Measurements from ENCODE around the gene SKIL.

The SKIL gene

GRCh38 chr3:170350515-170351413 lies 6.8 kb upstream of the SKIL start:
- no peak for DNase-seq

DNA sequence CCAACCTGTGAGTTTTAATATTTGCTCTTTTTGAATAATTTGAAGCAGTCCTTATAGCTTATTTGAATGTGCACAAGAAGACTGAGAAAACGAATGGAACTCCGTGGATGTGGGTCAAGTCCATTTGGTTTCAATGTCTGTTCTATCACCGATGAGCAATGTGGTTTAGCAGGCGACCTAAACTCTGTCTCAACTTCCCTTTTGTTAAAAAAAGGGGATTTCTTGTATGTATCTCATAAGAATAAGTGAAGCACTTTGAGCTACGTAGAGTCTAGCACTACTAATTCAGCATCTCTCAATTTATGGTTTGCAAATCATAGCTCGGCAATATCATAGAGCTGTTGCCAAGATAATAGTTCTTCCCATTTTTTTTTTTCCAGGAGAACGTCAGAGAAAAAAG lies 4.6 kb upstream of the SKIL start:
- no peak for DNase-seq

DNA sequence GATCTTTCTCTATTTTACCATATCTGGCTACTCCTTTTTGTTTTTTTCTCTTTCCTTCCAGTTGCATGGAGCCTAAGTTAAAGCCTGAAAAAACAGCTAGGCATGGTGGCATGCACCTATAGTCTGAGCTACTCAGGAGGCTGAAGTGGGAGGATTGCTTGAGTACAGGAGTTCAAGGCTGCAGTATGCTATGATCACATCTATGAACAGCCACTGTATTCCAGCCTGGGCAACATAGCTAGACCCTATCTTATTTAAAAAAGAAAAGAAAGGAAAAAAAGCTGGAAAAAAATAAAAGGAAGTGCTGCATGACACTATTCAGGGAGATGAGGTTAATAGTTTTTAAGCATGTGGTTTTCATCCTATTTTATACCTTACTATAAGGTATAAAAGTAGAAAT lies 4.0 kb upstream of the SKIL start:
- no peak for DNase-seq

DNA sequence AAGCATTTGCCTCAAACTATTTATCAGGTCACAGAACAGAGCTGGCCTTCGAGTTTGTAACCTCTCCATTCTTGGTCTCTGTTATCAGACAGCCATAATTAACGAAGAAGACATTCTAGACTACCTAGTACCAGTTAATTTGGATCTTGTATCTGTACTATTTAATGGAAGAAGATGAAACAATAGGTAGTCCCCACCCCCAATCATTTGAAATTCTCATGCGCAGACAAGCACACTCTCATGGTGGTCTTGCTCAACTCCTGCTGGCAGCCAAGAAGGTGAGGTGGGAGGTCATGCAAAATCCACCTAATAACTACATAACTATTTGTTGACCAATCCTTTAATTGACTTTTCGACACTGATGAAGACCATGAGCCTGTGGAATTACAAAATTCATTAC lies 2.8 kb upstream of the SKIL start:
- DNase-seq = no peak

DNA sequence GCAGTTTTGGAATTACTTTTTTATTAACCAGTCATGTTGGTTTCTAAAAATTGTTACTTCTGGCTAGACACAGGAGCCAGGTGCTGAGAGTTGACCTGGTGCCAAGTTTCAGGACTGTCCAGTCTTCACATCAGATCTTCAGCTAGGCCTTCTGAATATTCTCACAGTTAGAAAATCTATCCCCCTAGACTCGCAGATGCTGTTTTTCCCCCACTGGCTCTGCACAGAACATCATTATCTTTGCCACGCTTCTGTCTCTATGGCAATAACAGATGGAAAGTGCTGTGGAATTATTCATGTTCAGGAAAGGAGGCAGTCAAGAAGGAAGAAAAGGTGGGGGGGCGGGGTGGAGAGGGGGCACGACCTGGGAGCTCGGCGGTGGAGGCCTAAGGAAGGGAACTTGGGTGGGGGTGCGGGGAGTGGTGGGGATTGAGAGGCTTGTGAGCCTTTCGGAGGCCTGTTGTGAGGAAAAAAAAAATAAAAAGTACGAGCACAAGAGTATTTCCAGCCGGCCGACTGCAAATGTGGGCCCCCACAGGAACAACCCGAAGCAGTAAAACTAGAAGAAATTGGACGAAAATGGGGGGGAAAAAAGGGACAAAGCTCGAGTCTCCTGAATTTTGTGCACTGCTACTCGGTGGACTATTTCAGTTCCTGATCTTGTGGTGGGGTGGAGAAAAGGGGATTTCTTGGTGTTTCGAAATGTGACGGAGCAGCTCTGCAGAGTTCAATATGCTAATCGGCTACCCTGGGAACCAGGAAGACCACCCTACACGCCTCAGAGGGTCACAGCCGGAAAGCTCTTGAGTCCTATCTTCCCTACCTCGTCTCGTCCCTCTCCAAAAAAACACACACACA lies 1.5 kb upstream of the SKIL start:
- DNase-seq = no peak

GRCh38 chr3:170356596-170357175 lies 829 bp upstream of the SKIL start:
- peak; percentile 73 for DNase-seq

DNA sequence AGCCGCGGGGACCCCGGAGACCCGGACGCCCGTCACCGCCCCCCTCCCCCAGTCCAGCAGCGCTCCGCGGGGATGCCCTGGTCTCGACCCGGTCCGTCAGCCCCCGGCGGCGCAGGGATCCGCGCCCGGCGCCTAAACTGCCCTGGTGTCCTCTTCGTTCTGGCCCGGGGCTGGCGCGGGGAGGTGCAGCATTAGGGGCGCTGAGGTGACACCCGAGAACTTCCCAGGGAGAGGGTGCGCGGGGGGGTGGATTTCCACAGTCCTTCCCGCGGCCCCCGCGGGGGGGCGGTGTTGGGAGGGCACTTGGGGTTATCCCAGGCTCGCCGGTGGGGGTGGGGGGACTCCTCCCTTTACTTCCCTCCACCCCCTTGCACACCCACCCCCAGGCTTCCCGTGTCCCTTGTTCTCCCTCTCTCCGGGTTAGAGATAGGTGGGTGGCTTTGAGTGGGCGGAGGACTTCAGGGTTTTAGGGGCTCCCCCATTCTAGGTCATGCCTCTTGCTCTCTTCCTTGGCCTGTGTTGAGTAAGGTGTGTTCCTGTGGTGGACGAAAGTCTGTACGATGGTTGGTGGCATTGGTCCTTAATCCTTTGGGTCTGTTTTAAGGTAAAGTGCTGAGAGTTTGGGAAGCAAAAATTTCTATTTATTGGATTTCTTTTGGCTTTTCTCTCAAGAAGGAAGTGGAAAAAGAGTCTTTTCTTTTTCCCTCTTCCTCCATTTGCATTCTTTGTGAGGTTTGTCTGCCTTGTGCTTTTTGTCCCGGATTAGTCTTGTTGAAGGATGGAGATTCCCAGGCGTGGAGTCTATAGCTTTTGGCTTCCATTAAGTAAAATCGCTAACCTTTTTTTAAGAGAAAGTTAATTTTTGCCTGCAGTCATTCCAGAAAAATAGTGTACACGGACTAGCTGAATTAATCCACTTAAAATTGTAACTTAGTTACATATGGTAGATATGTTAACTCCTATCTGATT lies 811 bp downstream of the SKIL start:
- peak; percentile 34 for DNase-seq

DNA sequence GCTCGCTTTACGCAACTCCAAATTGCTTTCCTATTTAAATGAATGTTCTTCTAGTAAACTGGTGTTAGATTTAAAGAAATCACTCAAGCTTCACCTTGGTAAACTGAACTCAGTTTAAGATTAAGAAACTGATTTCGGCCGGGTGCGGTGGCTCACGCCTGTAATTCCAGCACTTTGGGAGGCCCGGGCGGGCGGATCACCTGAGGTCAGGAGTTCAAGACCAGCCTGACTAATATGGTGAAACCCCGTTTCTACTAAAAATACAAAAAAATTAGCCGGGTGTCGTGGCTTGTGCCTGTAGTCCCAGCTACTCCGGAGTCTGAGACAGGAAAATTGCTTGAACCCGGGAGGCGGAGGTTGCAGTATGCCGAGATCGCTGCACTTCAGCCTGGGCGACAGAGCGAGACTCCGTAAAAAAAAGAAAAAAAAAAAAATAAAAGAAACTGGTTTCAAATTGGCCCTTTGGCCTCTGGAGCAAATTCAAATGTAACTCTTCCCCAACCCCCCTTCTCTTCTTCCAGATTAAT lies 1.7 kb downstream of the SKIL start:
- no peak for DNase-seq

- no peak for DNase-seq
Measured at GRCh38 chr3:170360466-170360865, 3.0 kb downstream of the SKIL start.

GRCh38 chr3:170360916-170361315 lies 3.4 kb downstream of the SKIL start:
- DNase-seq = no peak

DNA sequence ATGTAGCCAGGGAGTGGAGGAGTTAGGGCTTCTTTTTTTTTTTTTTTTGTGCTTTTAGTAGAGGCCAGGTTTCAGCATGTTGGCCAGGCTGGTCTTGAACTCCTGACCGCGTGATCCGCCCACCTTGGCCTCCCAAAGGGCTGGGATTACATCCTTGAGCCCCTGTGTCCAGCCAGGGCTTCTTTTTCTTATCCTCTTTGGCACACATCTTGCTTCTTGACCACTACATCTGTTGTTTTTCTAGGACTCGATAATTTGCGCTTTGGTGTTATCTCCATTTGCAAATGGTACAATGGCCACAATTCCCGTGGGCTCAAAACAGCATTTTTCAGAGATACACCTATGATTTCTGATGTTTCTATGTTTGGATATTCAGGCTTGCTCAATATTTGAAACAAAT lies 4.2 kb downstream of the SKIL start:
- DNase-seq = no peak

GRCh38 chr3:170363471-170363994 lies 6.0 kb downstream of the SKIL start:
- DNase-seq = no peak

GRCh38 chr3:170364965-170365364 lies 7.5 kb downstream of the SKIL start:
- no peak for DNase-seq

DNA sequence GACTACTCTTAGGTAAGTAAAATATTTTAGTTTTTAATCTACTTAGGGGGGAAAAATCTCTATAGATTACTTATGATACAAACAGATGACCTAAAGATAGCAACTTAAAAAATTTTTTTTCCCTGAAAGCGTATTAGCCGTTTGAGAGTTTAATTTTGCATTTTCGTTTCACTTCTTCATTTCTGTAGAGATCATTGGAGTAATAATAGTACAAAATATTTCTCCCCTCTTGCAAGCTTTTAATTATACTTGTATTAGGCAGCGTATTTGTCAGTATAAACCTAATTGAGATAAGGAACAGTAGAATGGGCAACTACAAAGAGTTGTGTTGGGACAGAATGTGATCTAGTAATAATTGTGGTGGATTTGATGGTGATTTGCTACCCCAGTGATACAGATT lies 10.3 kb downstream of the SKIL start:
- no peak for DNase-seq

DNA sequence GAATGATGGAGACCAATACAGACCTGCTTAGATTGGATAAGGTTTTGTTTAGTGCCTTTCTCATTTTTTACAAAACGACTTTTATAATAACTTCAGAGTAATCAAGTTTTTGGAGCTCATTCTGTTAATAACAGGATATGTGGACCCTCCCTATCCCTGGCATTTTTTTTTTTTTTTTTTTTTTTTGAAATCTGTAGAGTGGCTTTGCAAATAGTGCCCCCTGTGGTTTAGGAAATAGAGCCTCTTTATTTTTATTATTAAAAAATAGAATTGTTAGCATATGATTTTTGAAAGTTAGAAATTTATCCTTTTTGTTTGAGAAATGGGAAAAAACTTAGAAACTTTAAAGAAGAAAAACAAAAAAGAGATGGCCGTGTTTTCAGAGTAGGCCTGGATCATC lies 11.4 kb downstream of the SKIL start:
- no peak for DNase-seq

DNA sequence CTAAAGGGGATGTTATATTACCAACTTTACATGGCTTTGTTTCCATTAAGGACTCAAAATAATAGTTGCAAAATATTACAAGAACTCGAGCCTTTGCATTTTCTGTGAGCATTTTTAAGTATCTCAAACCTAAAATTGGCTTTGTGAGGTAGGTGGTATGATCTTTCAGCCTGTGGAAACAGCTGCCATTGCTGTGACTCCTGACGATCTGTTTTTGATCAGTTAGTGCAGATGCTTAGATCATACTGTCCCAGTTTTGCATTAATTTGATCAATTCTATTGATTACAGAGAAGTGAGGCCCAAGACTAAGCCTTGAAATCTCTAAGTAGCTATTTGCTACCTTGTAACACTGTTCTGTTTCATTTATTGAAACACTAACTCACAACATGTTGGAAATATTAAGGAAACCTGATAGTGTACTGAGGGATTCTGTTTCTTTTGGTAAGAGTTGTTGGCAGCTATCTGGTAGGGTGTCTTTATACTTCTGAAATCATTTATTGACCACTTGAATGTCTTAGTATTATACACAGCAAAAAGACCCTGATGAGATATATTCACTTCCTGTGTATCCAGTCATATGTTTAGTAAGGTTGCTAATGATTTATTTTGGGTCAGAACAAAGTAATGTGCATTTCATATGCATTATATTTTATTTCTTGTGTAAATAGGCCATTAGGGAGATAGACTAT lies 14.8 kb downstream of the SKIL start:
- no peak for DNase-seq

GRCh38 chr3:170383567-170383966 lies 26.1 kb downstream of the SKIL start:
- no peak for DNase-seq

- DNase-seq = no peak
Measured at GRCh38 chr3:170386468-170386867, 29.0 kb downstream of the SKIL start.

DNA sequence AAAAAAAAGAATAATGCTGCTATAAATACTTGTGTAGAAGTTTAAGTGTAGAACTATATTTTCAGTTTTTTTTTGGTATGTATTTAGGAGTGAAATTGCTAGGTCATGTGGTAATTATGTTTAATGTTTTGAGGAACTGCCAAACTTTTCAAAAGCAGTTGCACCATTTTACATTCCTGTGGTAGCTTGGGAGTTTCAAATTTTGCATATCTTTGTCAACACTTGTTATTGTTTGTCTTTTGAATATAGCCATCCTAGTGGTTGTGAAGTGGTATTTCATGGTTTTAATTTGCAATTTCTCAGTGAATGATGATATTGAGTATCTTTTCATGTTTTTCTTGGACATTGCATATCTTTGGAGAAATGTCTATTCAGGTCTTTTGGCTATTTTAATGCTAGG lies 30.4 kb downstream of the SKIL start:
- DNase-seq = no peak

GRCh38 chr3:170391108-170391507 lies 33.6 kb downstream of the SKIL start:
- DNase-seq = no peak

DNA sequence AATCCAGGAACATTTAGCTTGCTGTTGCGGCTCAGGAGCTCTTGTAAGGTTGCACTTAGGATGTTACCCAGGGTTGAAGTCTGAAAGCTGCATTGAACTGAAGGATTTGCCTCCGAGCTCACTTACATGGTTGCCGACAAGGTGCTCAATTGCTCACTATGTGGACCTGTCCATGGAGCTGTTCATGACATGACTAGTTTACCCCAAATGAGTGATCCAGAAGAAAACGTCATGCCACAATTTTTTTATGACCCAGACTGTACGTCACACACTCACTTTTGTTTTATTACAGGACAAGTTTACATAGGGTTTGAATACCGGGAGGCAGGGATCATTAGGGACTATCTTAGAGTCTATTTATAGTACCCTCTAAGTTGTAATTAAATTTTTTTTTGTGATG lies 40.2 kb downstream of the SKIL start:
- no peak for DNase-seq

Data from T1000 (cell line).